ENCODE results near the gene EMILIN2.

Gene EMILIN2

GRCh38 chr18:2958819-2959298, 112.1 kb downstream of the EMILIN2 start:
- DNase-seq (ENCODE audit: low read depth) = no peak

GRCh38 chr18:2959341-2959740, 112.5 kb downstream of the EMILIN2 start:
- DNase-seq (ENCODE audit: low read depth) = no peak

GRCh38 chr18:2960983-2961696, 114.3 kb downstream of the EMILIN2 start:
- no peak for DNase-seq (ENCODE audit: low read depth)

GRCh38 chr18:2961821-2962220, 115.0 kb downstream of the EMILIN2 start:
- no peak for DNase-seq (ENCODE audit: low read depth)

- DNase-seq (ENCODE audit: low read depth) = no peak
Observed at GRCh38 chr18:2963048-2963447, 116.2 kb downstream of the EMILIN2 start.

GRCh38 chr18:2964361-2965010, 117.7 kb downstream of the EMILIN2 start:
- DNase-seq (ENCODE audit: low read depth) = no peak

Measured in activated T-helper 9 cell treated with anti-CD3 and anti-CD28 coated beads, Interleukin-2, amount 50 U/mL, for 16 hours (primary cell).